GM12878 (cell line): ENCODE results near the gene WTAP. TPM values are rescaled to one million over a fixed set of nuclear protein-coding genes. Genes with fewer than 3 reads are reported as not detected.

ENCODE experiments used
- ATAC-seq: fragments of 200-7000 bp; cut with Tn5 transposase; 3 replicates; pipeline ENCODE4 v1.9.1; 2020; ENCODE audit warnings: mild to moderate bottlenecking, moderate library complexity
- BruUV-seq: library from RNA; stranded (reverse); fragments of 400-500 nt; replicated peaks from 2 replicates; lab custom pipeline; 2021; lab: Mats Ljungman, UMichigan
- CTCF ChIA-PET: fragments of 300-600 bp; sonication (Branson Sonifier 250); formaldehyde crosslinking; extraction: SDS; loops from one replicate; lab custom pipeline; 2021; ENCODE audit warnings: inconsistent platforms; lab: Yijun Ruan, JAX
- POLR2A ChIA-PET: fragments of 350-600 bp; formaldehyde crosslinking; extraction: SDS; loops from one replicate; lab custom pipeline; 2021; ENCODE audit warnings: inconsistent platforms; lab: Charles Lee
- RAD21 ChIA-PET: fragments of 300-600 bp; sonication (Branson Sonifier 250); formaldehyde crosslinking; loops from one replicate; lab custom pipeline; 2023; ENCODE audit warnings: antibody characterized with exemption; ENCODE audit not compliant: unreplicated experiment; lab: Charles Lee
- SMC1A ChIA-PET: fragments of 300-600 bp; sonication (Branson Sonifier 250); formaldehyde crosslinking; loops from one replicate; lab custom pipeline; 2023; ENCODE audit not compliant: unreplicated experiment, uncharacterized antibody; lab: Charles Lee
- DNase-seq: peaks from one replicate; pipeline ENCODE4 v3.0.0-alpha.2; 2011; ENCODE audit warnings: low read depth, low spot score
- FAIRE-seq: peaks from 3 replicates; lab custom pipeline; 2011; peaks lifted over from hg19 to GRCh38; lab: Jason Lieb, UNC
- H2AFZ ChIP-seq: 2 replicates; pipeline ENCODE4 v1.6.0; 2011; ENCODE audit warnings: low read depth, low read length, control low read depth; ENCODE audit not compliant: control insufficient read depth
- H3K27ac ChIP-seq: 2 replicates; pipeline ENCODE4 v1.5.1; 2011; ENCODE audit warnings: control low read depth; ENCODE audit not compliant: control insufficient read depth, insufficient read depth
- H3K27me3 ChIP-seq, 2 experiments: replicated peaks in 1 of 2; 2 replicates each; pipeline versions ENCODE4 v1.6.0 to v1.6.1; 2011; ENCODE audit warnings: low read length in 1 of 2; ENCODE audit not compliant: control insufficient read depth in 2 of 2, insufficient read depth in 2 of 2
- H3K36me3 ChIP-seq, 2 experiments: 2 replicates each; pipeline ENCODE4 v1.5.1; 2011; ENCODE audit warnings: low read length in 1 of 2; ENCODE audit not compliant: control insufficient read depth in 2 of 2, insufficient read depth in 2 of 2
- H3K4me1 ChIP-seq: 2 replicates; pipeline ENCODE4 v1.6.1; 2011; ENCODE audit warnings: mild to moderate bottlenecking, low read length, moderate library complexity, mixed read lengths; ENCODE audit not compliant: control insufficient read depth, insufficient read depth
- H3K4me2 ChIP-seq: 2 replicates; pipeline ENCODE4 v1.6.0; 2011; ENCODE audit warnings: control low read depth; ENCODE audit not compliant: control insufficient read depth, insufficient read depth
- H3K4me3 ChIP-seq: fragments of 200-600 bp; sonication (generic); 2 replicates; pipeline ENCODE4 v1.5.1; 2016
- H3K79me2 ChIP-seq: 2 replicates; pipeline ENCODE4 v1.6.0; 2011; ENCODE audit warnings: low read length; ENCODE audit not compliant: control insufficient read depth, insufficient read depth
- H3K9ac ChIP-seq: 2 replicates; pipeline ENCODE4 v1.8.0; 2011; ENCODE audit warnings: low read length, control low read depth, mixed read lengths; ENCODE audit not compliant: control insufficient read depth, insufficient read depth
- H3K9me3 ChIP-seq: replicated peaks from 3 replicates; pipeline ENCODE4 v1.5.1; 2011; ENCODE audit warnings: mild to moderate bottlenecking, low read length; ENCODE audit not compliant: control insufficient read depth, insufficient read depth
- H4K20me1 ChIP-seq: 2 replicates; pipeline ENCODE4 v1.6.0; 2011; ENCODE audit not compliant: control insufficient read depth, insufficient read depth
- HDGF ChIP-seq: fragments of 450-650 bp; IDR thresholded peaks from 2 replicates; pipeline ENCODE4 v1.6.1; 2016; ENCODE audit warnings: antibody characterized with exemption
- JUNB ChIP-seq: IDR thresholded peaks from 2 replicates; pipeline ENCODE4 v1.6.1; 2016; ENCODE audit warnings: antibody characterized with exemption, mild to moderate bottlenecking
- MTA2 ChIP-seq: fragments of 450-650 bp; IDR thresholded peaks from 2 replicates; pipeline ENCODE4 v1.6.1; 2016; ENCODE audit warnings: low read depth, mild to moderate bottlenecking, moderate library complexity
- NFIC ChIP-seq: IDR thresholded peaks from 2 replicates; pipeline ENCODE4 v1.6.1; 2012; ENCODE audit warnings: low read depth, mild to moderate bottlenecking, inconsistent platforms, low read length, moderate library complexity
- RAD51 ChIP-seq: fragments of 450-650 bp; IDR thresholded peaks from 2 replicates; pipeline ENCODE4 v1.6.1; 2016; ENCODE audit warnings: moderate library complexity, mild to moderate bottlenecking, inconsistent platforms
- RFX5 ChIP-seq: IDR thresholded peaks from 2 replicates; pipeline ENCODE4 v1.6.1; 2011; ENCODE audit warnings: low read depth, low read length, improper control_type of control experiment
- SRF ChIP-seq, 2 experiments: IDR thresholded peaks; 2 replicates each; pipeline ENCODE4 v1.6.1; 2011; ENCODE audit warnings: low read depth in 2 of 2, low read length in 2 of 2, mild to moderate bottlenecking in 1 of 2, moderate library complexity in 1 of 2
- TCF7 ChIP-seq: IDR thresholded peaks from 2 replicates; pipeline ENCODE4 v1.6.1; 2014; ENCODE audit warnings: antibody characterized with exemption, borderline replicate concordance
- ZNF384 ChIP-seq: IDR thresholded peaks from 2 replicates; pipeline ENCODE4 v1.6.1; 2012; ENCODE audit warnings: low read depth, mild to moderate bottlenecking, low read length, improper control_type of control experiment, borderline replicate concordance
- WGBS: methylation state at CpG from one replicate; pipeline ENCODE4 v1.1.6; 2016; ENCODE audit warnings: low lambda C conversion rate; ENCODE audit not compliant: insufficient replicate concordance, insufficient coverage; ENCODE audit errors: missing lambda C conversion rate; 5-methylcytosine and 5-hydroxymethylcytosine counted together
- in situ Hi-C: fragments of 300-500 bp; cut with MboI; formaldehyde crosslinking; loops from 9 replicates; pipeline ENCODE4 v1.14.3; 2018; ENCODE audit warnings: mixed read lengths
- intact Hi-C: fragments of 100-400 bp; cut with micrococcal nuclease; formaldehyde crosslinking; loops from one replicate; pipeline ENCODE4 v1.14.2; 2022; ENCODE audit not compliant: unreplicated experiment
- polyA plus RNA-seq, 11 experiments: library from polyadenylated mRNA; depleted of rRNA in 4 of 11; unstranded in 6 of 11; stranded (reverse) in 5 of 11; fragments of >200 nt; fragmentation: Nextera tagmentation in 4 of 11; fragmentation: Illumina TruSeq in 1 of 11; extraction: Ambion mirVana in 4 of 11; extraction: Trizol in 1 of 11; gene quantifications; 1 replicate in 1 of 11; 2 replicates in 10 of 11; pipeline versions ENCODE4 v1.2.1 to v1.2.3, GENCODE V29; 2011 to 2016; ENCODE audit warnings: inconsistent platforms in 2 of 11, missing spikeins in 2 of 11, low read depth in 1 of 11
- total RNA-seq, 4 experiments: library from RNA; depleted of rRNA in 3 of 4; stranded (reverse); fragments of >200 nt in 3 of 4; fragmentation: Illumina TruSeq in 1 of 4; extraction: Trizol in 1 of 4; gene quantifications; 2 replicates each; pipeline versions ENCODE4 v1.2.1 to v1.2.3, GENCODE V29; 2013 to 2021
- TF ChIP-seq, protein P1 (sequence below): fragments of 450-650 bp; IDR thresholded peaks from 2 replicates; pipeline ENCODE4 v1.6.1; 2017; ENCODE audit warnings: mild to moderate bottlenecking, moderate library complexity
- TF ChIP-seq, protein P2 (sequence below): fragments of 450-650 bp; IDR thresholded peaks from 2 replicates; pipeline ENCODE4 v1.6.1; 2017; ENCODE audit warnings: low read depth, mild to moderate bottlenecking, moderate library complexity
- TF ChIP-seq, protein P3 (sequence below): fragments of 450-650 bp; formaldehyde crosslinking; IDR thresholded peaks from 2 replicates; pipeline ENCODE4 v1.5.0; 2022; ENCODE audit warnings: mild to moderate bottlenecking, missing genetic modification characterization
- TF ChIP-seq, protein P4 (sequence below): fragments of 450-650 bp; IDR thresholded peaks from 2 replicates; pipeline ENCODE4 v1.6.1; 2016; ENCODE audit warnings: mild to moderate bottlenecking

The WTAP gene
- total and polyA plus RNA-seq, 10 of the 15 experiments (the other 5 are each of a cell fraction or from before 2014, with no cell fraction given): 38.7 to 132 (median 83.1) TPM

DNA sequence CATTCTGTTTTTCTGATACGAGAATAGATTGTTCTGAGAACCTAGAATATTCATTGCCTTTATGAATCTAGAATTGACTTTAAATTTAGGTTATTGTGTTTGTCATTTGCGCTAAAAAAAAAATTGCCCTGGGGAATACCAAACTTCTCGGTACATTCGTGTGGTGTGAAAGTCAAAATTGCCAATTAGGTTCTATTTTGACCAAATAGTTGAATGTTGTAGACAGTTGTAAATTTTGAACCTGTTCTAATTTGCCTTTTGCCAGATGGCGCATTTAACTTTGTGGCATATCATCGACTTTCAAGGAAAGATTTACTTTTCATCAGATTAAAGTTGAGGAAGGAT, 3.0 kb downstream of the WTAP start:
- FAIRE-seq (no peak), DNase-seq (no peak), ATAC-seq (no peak)
- Histone ChIP-seq H3K4me1 (no peaks in the 10 kb centered on the region), H3K36me3 (no peaks in the 10 kb centered on the region; a peak in 1 of 4 replicates), H3K4me3 (peak overlapping the region; percentile 81), H3K27me3 (no peaks in the 10 kb centered on the region), H4K20me1 (no peaks in the 10 kb centered on the region), H3K27ac (peak overlapping the region; percentile 14), H3K9ac (peak overlapping the region; percentile 94; the same call in 1 of the 2 replicates), H3K9me3 (no peaks in the 10 kb centered on the region), H3K79me2 (peaks cover 98% of the 10 kb centered on the region), H2AFZ (no peak overlapping the region), H3K4me2 (peak overlapping the region; percentile 32)
- ChIA-PET POLR2A (interaction anchor here (1.0 to 6.8 kb wide), 4 partner anchors 31 to 249 kb away, joined by 3 to 85 read pairs (median 14); partner anchors contain the start of genes ACAT2, MRPL18 and TCP1), SMC1A (interaction anchor here (1.2 to 11.1 kb wide), 7 partner anchors 7 to 60 kb away, joined by 4 to 108 read pairs (median 12); partner anchors contain the start of genes ACAT2, MRPL18, SOD2 and TCP1), RAD21 (interaction anchor here (1.2 to 5.1 kb wide), 3 partner anchors 39 to 199 kb away, joined by 4 to 52 read pairs (median 5); partner anchors contain the start of genes MRPL18 and TCP1), CTCF (interaction anchor here (1.0 to 2.9 kb wide), 4 partner anchors 10 to 201 kb away, joined by 3 to 15 read pairs (median 3); no protein-coding TSS in a partner anchor)
- 8% methylated on average over 6 of the region's 6 CpGs for WGBS
- intact Hi-C loops: no loop called here
- BruUV-seq: no TSS peak
- in situ Hi-C loops: no loop called here
- TF ChIP-seq RAD51 (0 out of 2 replicates have a peak, but pooled peaks have one; percentile 17), ZNF384 (peak; percentile 52; the same call in 1 of the 2 replicates), TCF7 (no peak), NFIC (peak; percentile 18; the same call in 1 of the 2 replicates), JUNB (peak; percentile 12; the same call in 1 of the 2 replicates), RFX5 (no peak), MTA2 (peak; percentile 54; the same call in 1 of the 2 replicates), SRF (IDR thresholded peaks at IDR 0.05; ENCODE audit: low read depth in 2 of 2, low read length in 2 of 2) (no peak), HDGF (no peak)
- TF ChIP-seq, protein P1, sequence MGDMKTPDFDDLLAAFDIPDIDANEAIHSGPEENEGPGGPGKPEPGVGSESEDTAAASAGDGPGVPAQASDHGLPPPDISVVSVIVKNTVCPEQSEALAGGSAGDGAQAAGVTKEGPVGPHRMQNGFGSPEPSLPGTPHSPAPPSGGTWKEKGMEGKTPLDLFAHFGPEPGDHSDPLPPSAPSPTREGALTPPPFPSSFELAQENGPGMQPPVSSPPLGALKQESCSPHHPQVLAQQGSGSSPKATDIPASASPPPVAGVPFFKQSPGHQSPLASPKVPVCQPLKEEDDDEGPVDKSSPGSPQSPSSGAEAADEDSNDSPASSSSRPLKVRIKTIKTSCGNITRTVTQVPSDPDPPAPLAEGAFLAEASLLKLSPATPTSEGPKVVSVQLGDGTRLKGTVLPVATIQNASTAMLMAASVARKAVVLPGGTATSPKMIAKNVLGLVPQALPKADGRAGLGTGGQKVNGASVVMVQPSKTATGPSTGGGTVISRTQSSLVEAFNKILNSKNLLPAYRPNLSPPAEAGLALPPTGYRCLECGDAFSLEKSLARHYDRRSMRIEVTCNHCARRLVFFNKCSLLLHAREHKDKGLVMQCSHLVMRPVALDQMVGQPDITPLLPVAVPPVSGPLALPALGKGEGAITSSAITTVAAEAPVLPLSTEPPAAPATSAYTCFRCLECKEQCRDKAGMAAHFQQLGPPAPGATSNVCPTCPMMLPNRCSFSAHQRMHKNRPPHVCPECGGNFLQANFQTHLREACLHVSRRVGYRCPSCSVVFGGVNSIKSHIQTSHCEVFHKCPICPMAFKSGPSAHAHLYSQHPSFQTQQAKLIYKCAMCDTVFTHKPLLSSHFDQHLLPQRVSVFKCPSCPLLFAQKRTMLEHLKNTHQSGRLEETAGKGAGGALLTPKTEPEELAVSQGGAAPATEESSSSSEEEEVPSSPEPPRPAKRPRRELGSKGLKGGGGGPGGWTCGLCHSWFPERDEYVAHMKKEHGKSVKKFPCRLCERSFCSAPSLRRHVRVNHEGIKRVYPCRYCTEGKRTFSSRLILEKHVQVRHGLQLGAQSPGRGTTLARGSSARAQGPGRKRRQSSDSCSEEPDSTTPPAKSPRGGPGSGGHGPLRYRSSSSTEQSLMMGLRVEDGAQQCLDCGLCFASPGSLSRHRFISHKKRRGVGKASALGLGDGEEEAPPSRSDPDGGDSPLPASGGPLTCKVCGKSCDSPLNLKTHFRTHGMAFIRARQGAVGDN: no peak
- TF ChIP-seq, protein P2, sequence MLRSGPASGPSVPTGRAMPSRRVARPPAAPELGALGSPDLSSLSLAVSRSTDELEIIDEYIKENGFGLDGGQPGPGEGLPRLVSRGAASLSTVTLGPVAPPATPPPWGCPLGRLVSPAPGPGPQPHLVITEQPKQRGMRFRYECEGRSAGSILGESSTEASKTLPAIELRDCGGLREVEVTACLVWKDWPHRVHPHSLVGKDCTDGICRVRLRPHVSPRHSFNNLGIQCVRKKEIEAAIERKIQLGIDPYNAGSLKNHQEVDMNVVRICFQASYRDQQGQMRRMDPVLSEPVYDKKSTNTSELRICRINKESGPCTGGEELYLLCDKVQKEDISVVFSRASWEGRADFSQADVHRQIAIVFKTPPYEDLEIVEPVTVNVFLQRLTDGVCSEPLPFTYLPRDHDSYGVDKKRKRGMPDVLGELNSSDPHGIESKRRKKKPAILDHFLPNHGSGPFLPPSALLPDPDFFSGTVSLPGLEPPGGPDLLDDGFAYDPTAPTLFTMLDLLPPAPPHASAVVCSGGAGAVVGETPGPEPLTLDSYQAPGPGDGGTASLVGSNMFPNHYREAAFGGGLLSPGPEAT: peak; percentile 26; the same call in 1 of the 2 replicates
- TF ChIP-seq, protein P3, sequence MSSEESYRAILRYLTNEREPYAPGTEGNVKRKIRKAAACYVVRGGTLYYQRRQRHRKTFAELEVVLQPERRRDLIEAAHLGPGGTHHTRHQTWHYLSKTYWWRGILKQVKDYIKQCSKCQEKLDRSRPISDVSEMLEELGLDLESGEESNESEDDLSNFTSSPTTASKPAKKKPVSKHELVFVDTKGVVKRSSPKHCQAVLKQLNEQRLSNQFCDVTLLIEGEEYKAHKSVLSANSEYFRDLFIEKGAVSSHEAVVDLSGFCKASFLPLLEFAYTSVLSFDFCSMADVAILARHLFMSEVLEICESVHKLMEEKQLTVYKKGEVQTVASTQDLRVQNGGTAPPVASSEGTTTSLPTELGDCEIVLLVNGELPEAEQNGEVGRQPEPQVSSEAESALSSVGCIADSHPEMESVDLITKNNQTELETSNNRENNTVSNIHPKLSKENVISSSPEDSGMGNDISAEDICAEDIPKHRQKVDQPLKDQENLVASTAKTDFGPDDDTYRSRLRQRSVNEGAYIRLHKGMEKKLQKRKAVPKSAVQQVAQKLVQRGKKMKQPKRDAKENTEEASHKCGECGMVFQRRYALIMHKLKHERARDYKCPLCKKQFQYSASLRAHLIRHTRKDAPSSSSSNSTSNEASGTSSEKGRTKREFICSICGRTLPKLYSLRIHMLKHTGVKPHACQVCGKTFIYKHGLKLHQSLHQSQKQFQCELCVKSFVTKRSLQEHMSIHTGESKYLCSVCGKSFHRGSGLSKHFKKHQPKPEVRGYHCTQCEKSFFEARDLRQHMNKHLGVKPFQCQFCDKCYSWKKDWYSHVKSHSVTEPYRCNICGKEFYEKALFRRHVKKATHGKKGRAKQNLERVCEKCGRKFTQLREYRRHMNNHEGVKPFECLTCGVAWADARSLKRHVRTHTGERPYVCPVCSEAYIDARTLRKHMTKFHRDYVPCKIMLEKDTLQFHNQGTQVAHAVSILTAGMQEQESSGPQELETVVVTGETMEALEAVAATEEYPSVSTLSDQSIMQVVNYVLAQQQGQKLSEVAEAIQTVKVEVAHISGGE: no peak
- TF ChIP-seq, protein P4, sequence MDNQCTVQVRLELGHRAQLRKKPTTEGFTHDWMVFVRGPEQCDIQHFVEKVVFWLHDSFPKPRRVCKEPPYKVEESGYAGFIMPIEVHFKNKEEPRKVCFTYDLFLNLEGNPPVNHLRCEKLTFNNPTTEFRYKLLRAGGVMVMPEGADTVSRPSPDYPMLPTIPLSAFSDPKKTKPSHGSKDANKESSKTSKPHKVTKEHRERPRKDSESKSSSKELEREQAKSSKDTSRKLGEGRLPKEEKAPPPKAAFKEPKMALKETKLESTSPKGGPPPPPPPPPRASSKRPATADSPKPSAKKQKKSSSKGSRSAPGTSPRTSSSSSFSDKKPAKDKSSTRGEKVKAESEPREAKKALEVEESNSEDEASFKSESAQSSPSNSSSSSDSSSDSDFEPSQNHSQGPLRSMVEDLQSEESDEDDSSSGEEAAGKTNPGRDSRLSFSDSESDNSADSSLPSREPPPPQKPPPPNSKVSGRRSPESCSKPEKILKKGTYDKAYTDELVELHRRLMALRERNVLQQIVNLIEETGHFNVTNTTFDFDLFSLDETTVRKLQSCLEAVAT: no peak
